Measurements from ENCODE around the gene DCP1A. TPM values are rescaled to one million over a fixed set of nuclear protein-coding genes. Genes with fewer than 3 reads are reported as not detected.
"Not testable (repeated sequence)": the region's sequence is repeated elsewhere in the genome, so short reads cannot be mapped to it uniquely, and the experiment has no call there.

DCP1A gene
- polyA plus RNA-seq, 5 donors: 25.7 to 39.7 (median 31.3) TPM

GRCh38 chr3:53269888-53270880 lies 77.2 kb downstream of the DCP1A start:
- peak; percentile 61 to 68 for DNase-seq

- DNase-seq: not testable (repeated sequence)
Measured at GRCh38 chr3:53269193-53269592, 78.2 kb downstream of the DCP1A start.

GRCh38 chr3:53267766-53268165 lies 79.6 kb downstream of the DCP1A start:
- no peak for DNase-seq

- DNase-seq: no peak
Measured at GRCh38 chr3:53264718-53265117, 82.6 kb downstream of the DCP1A start.

- DNase-seq: no peak
Measured at GRCh38 chr3:53263907-53264306, 83.4 kb downstream of the DCP1A start.

GRCh38 chr3:53261712-53262111 lies 85.6 kb downstream of the DCP1A start:
- DNase-seq: no peak

- DNase-seq: no peak
Measured at GRCh38 chr3:53260286-53260785, 87.0 kb downstream of the DCP1A start.

GRCh38 chr3:53259427-53260259 lies 87.7 kb downstream of the DCP1A start:
- DNase-seq: no peak

GRCh38 chr3:53258600-53259426 lies 88.5 kb downstream of the DCP1A start:
- DNase-seq: no peak

GRCh38 chr3:53257465-53257864 lies 89.9 kb downstream of the DCP1A start:
- no peak for DNase-seq

GRCh38 chr3:53256704-53257055 lies 90.7 kb downstream of the DCP1A start:
- no peak for DNase-seq

- DNase-seq: peak; percentile 77 to 83
Measured at GRCh38 chr3:53255775-53256703, 91.3 kb downstream of the DCP1A start, which contains the start of gene TKT. Gene TKT (minus strand): TSS chr3:53256022. CDS start chr3:53255942, 80 bp downstream.

- no peak for DNase-seq
Measured at GRCh38 chr3:53255423-53255774, 91.9 kb downstream of the DCP1A start.

- peak; percentile 51 to 56 for DNase-seq
Measured at GRCh38 chr3:53254509-53255422, 92.6 kb downstream of the DCP1A start.

GRCh38 chr3:53253707-53254508 lies 93.4 kb downstream of the DCP1A start:
- DNase-seq: no peak

- DNase-seq: not testable (repeated sequence)
Measured at GRCh38 chr3:53252947-53253322, 94.4 kb downstream of the DCP1A start.

- DNase-seq: peak; percentile 54 to 58
Measured at GRCh38 chr3:53252096-53252946, 95.0 kb downstream of the DCP1A start.

Data from right lung (tissue), 5 donors.